Ascending aorta (tissue), 2 donors: ENCODE results near the gene ESR2. TPM values are rescaled to one million over a fixed set of nuclear protein-coding genes. Genes with fewer than 3 reads are reported as not detected.
A peak's percentile ranks its signal among the peaks of the same experiment; 100 is the strongest.

Source experiments
- DNase-seq, 2 donors: peaks; one replicate each; pipeline ENCODE4 v3.0.0-alpha.2; 2019; ENCODE audit warnings: low spot score in 2 of 2
- H3K27ac ChIP-seq, 2 donors: fragments of 200-600 bp; sonication (generic); one replicate each; pipeline ENCODE4 v1.5.1; 2016 to 2017; ENCODE audit warnings: mild to moderate bottlenecking in 1 of 2
- H3K27me3 ChIP-seq: fragments of 200-600 bp; sonication (generic); one replicate; pipeline ENCODE4 v1.5.1; 2017
- H3K36me3 ChIP-seq, 2 donors: fragments of 200-600 bp; sonication (generic); one replicate each; pipeline ENCODE4 v1.5.1; 2016
- H3K4me1 ChIP-seq, 2 donors: fragments of 200-600 bp; sonication (generic); one replicate each; pipeline ENCODE4 v1.5.1; 2016 to 2017; ENCODE audit warnings: mild to moderate bottlenecking in 1 of 2
- H3K4me3 ChIP-seq, 2 donors: fragments of 200-600 bp; sonication (generic); one replicate each; pipeline ENCODE4 v1.5.1; 2016 to 2017; ENCODE audit warnings: mild to moderate bottlenecking in 1 of 2
- H3K9me3 ChIP-seq, 2 donors: fragments of 200-600 bp; sonication (generic); one replicate each; pipeline ENCODE4 v1.5.1; 2016
- intact Hi-C: fragments of 100-400 bp; cut with DNase I; formaldehyde crosslinking; loops from one replicate; pipeline ENCODE4 v1.15.1; 2023
- total RNA-seq: library from RNA; depleted of rRNA; stranded (reverse); fragments of >200 nt; gene quantifications from one replicate; pipeline ENCODE4 v1.1.0, GENCODE V29; 2016
- TF ChIP-seq, protein P1 (sequence below), 3 experiments: fragments of 200-600 bp in 2 of 3; fragments of 450-650 bp in 1 of 3; sonication (generic) in 2 of 3; IDR thresholded peaks; one replicate each; pipeline ENCODE4 v1.5.1; 2016 to 2019; ENCODE audit warnings: antibody characterized with exemption in 3 of 3, mild to moderate bottlenecking in 1 of 3, moderate library complexity in 1 of 3

The ESR2 gene
- total RNA-seq, 1 donor from 2014 or later, result not detected

DNA sequence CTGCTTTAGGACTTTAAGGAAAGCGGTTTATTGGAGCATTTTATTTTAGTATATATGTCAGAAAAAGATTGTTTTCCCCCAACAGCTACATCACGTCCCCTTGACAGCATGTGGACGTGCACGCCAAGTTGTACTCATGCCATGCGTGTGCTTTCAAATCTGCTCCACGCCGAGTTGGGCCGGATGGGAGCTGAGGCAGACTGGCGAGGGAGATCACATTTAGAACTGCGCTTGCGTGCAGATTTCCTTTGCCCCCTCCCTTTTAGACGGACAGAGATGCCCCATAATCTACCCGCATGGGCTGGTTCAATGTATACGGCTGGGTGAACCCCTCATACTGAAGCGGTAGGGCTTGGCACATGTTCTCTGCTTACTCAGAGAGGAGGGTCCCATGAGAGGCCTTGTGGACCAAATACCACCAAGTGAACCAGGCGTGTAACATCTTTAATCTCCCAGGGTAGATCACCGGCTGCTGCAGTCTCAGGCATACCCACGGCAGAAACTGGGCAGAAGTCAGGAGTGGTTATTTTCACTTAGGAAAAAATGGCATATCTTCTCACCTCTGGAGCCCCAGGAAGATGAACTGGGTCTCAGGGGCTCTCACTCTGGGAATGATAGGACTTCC lies 92.1 kb downstream of the ESR2 start:
- H3K9me3 ChIP-seq, result no peaks in the 10 kb centered on the region
- no peak overlapping the region for H3K4me3 ChIP-seq
- intact Hi-C loops, result no loop called here
- DNase-seq, result no peak
- H3K36me3 ChIP-seq, result peaks cover 0 to 8% of the 10 kb centered on the region in 2 donors
- no peaks in the 10 kb centered on the region for H3K27me3 ChIP-seq
- H3K4me1 ChIP-seq, result no peaks in the 10 kb centered on the region
- TF ChIP-seq, protein P1, sequence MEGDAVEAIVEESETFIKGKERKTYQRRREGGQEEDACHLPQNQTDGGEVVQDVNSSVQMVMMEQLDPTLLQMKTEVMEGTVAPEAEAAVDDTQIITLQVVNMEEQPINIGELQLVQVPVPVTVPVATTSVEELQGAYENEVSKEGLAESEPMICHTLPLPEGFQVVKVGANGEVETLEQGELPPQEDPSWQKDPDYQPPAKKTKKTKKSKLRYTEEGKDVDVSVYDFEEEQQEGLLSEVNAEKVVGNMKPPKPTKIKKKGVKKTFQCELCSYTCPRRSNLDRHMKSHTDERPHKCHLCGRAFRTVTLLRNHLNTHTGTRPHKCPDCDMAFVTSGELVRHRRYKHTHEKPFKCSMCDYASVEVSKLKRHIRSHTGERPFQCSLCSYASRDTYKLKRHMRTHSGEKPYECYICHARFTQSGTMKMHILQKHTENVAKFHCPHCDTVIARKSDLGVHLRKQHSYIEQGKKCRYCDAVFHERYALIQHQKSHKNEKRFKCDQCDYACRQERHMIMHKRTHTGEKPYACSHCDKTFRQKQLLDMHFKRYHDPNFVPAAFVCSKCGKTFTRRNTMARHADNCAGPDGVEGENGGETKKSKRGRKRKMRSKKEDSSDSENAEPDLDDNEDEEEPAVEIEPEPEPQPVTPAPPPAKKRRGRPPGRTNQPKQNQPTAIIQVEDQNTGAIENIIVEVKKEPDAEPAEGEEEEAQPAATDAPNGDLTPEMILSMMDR (IDR thresholded peaks at IDR 0.05), result no peak
- H3K27ac ChIP-seq, result no peak overlapping the region

DNA sequence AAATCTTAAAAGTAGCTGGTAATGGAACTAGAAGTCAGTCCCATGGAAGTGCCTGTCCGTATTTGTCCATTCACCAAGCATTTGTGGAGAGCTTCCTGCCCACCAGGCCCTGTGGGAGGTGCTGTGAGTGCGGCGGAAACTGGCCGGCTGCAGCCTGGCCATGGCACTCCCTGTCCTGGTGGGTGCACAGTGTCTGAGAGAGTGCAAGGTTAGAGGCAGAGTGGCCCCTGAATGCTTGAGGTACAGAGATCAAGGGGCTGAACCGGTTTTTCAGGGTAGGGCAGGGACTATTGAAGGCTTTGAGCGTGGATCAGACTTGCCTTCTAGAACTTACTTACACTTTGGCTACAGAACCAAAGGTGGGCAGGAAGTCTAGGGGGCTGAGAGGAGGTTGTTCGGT lies 92.9 kb downstream of the ESR2 start:
- TF ChIP-seq, protein P1 (IDR thresholded peaks at IDR 0.05), result no peak
- Histone ChIP-seq H3K4me3 (no peak overlapping the region), H3K27me3 (no peaks in the 10 kb centered on the region), H3K36me3 (peaks cover 0 to 8% of the 10 kb centered on the region in 2 donors), H3K4me1 (no peaks in the 10 kb centered on the region), H3K27ac (no peak overlapping the region), H3K9me3 (no peaks in the 10 kb centered on the region)
- intact Hi-C loops, result no loop called here
- no peak for DNase-seq

DNA sequence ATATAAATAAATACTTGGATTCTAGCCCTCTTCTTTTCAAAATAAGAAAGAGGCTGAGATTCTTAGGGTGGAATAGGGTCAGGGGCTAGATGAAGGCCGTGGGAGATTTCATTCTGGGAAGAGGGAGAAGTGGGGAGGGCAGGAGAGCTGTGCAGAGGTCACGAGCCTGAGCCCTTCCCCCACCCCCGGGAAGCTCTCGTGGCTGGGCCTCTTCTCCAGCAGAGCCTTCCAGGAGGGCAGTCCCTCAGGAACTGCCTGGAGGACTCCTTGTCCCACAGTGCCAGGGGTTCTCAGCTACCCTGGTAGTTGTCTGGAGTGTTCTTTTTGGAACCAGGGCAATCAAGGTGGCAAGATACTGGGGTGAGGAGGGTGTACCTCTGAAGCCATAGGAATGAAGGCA lies 94.0 kb downstream of the ESR2 start:
- H3K9me3 ChIP-seq, result no peaks in the 10 kb centered on the region
- peaks cover 0 to 8% of the 10 kb centered on the region in 2 donors for H3K36me3 ChIP-seq
- H3K27me3 ChIP-seq, result no peaks in the 10 kb centered on the region
- no peak for DNase-seq
- intact Hi-C loops, result no loop called here
- TF ChIP-seq, protein P1 (IDR thresholded peaks at IDR 0.05), result no peak
- no peaks in the 10 kb centered on the region for H3K4me1 ChIP-seq
- H3K27ac ChIP-seq, result no peak overlapping the region
- H3K4me3 ChIP-seq, result no peak overlapping the region

DNA sequence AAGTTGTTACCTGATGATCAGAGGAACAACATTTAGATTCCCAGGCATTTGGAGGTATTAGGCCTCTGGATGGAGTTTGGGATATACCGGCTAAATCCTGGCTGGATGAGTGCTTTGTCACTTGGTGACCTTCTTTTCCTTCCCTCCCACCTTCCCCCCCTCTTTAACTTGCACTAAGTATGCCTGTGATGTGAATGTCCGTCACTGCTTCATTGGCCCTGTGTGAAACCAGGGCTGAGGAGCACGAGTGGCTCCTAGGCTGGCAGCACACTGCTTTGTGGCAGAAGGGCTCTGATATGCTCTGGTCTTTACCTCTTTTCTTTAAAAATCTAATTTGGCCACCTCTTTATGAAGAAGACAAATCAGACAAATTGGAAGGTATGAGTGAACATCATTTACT lies 95.7 kb downstream of the ESR2 start:
- TF ChIP-seq, protein P1 (IDR thresholded peaks at IDR 0.05), result no peak
- Histone ChIP-seq H3K27ac (no peak overlapping the region), H3K9me3 (no peaks in the 10 kb centered on the region), H3K27me3 (no peaks in the 10 kb centered on the region), H3K4me1 (no peaks in the 10 kb centered on the region), H3K4me3 (no peak overlapping the region), H3K36me3 (peaks cover 0 to 3% of the 10 kb centered on the region in 2 donors)
- intact Hi-C loops, result no loop called here
- DNase-seq, result no peak

DNA sequence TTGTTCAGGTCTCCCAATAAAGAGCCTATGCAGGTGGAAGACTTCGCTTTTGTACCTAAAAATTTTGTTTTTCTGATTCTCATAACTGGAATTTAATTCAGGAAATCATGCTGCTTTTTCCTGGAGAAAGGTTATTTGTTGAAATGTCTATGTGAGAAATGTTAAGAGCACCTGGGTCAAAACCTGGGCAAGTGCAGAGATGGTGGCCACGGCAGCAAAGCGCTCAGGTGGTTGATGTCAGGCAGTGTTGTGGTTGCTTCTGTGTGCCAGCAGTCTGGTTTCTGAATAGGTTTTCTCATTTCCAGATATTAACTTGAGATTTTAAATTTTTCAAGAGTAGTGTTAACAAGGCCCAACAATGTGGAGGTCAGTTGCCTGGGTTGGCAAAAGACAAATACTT lies 96.2 kb downstream of the ESR2 start:
- TF ChIP-seq, protein P1 (IDR thresholded peaks at IDR 0.05), result no peak
- Histone ChIP-seq H3K27me3 (no peaks in the 10 kb centered on the region), H3K9me3 (no peaks in the 10 kb centered on the region), H3K4me1 (no peaks in the 10 kb centered on the region), H3K27ac (no peak overlapping the region), H3K4me3 (no peak overlapping the region), H3K36me3 (peaks cover 0 to 3% of the 10 kb centered on the region in 2 donors)
- DNase-seq, result peak in 1 of 2 donors; percentile 44
- intact Hi-C loops, result no loop called here
